Chondrocyte (in vitro differentiated cells): Measurements from ENCODE around the gene PGM2. TPM values are rescaled to one million over a fixed set of nuclear protein-coding genes. Genes with fewer than 3 reads are reported as not detected.
A peak's percentile ranks its signal among the peaks of the same experiment; 100 is the strongest.
"Not testable (repeated sequence)": the region's sequence is repeated elsewhere in the genome, so short reads cannot be mapped to it uniquely, and the experiment has no call there.

ENCODE experiments used
- DNase-seq: peaks from one replicate; pipeline ENCODE4 v3.0.0; 2021; ENCODE audit warnings: mixed read lengths, low spot score
- H3K27ac Mint-ChIP-seq: one replicate; pipeline ENCODE4 v1.8.0; 2021; ENCODE audit warnings: mild to moderate bottlenecking, moderate library complexity, mixed read lengths; ENCODE audit not compliant: unreplicated experiment
- H3K27me3 Mint-ChIP-seq: 2 replicates; pipeline ENCODE4 v1.8.0; 2021; ENCODE audit warnings: low read depth, mixed read lengths
- H3K36me3 Mint-ChIP-seq: 2 replicates; pipeline ENCODE4 v1.8.0; 2021; ENCODE audit warnings: low read depth, mixed read lengths
- H3K4me1 Mint-ChIP-seq: 2 replicates; pipeline ENCODE4 v1.8.0; 2021; ENCODE audit warnings: low read depth, mild to moderate bottlenecking, mixed read lengths
- H3K4me3 Mint-ChIP-seq: one replicate; pipeline ENCODE4 v1.8.0; 2021; ENCODE audit warnings: mild to moderate bottlenecking, moderate library complexity, mixed read lengths; ENCODE audit not compliant: unreplicated experiment
- H3K9me3 Mint-ChIP-seq: 2 replicates; pipeline ENCODE4 v1.8.0; 2021; ENCODE audit warnings: low read depth, mixed read lengths
- CTCF ChIP-seq: fragments of 200-600 bp; sonication (generic); IDR thresholded peaks from 2 replicates; pipeline ENCODE4 v1.5.0; 2021; ENCODE audit warnings: antibody characterized with exemption, mild to moderate bottlenecking, moderate library complexity
- long read RNA-seq: library from polyadenylated mRNA; stranded (forward); transcript quantifications from one replicate; pipeline ENCODE4 v2.0.0, GENCODE V29; 2021
- total RNA-seq: library from RNA; stranded (reverse); gene quantifications from 3 replicates; pipeline ENCODE4 v1.2.1, GENCODE V29; 2021

The PGM2 gene
- total RNA-seq = 26.1 to 28.9 TPM (median 26.4 TPM) in 3 replicates
- long read RNA-seq, transcript PGM2-201 (14 exons, 3,264 nt) = major isoform, 66 of 73 reads
- long read RNA-seq, partial matches to known transcripts = 0 of 73 reads
- long read RNA-seq, other reads (novel, unspliced or antisense) = 7 of 73 reads

DNA sequence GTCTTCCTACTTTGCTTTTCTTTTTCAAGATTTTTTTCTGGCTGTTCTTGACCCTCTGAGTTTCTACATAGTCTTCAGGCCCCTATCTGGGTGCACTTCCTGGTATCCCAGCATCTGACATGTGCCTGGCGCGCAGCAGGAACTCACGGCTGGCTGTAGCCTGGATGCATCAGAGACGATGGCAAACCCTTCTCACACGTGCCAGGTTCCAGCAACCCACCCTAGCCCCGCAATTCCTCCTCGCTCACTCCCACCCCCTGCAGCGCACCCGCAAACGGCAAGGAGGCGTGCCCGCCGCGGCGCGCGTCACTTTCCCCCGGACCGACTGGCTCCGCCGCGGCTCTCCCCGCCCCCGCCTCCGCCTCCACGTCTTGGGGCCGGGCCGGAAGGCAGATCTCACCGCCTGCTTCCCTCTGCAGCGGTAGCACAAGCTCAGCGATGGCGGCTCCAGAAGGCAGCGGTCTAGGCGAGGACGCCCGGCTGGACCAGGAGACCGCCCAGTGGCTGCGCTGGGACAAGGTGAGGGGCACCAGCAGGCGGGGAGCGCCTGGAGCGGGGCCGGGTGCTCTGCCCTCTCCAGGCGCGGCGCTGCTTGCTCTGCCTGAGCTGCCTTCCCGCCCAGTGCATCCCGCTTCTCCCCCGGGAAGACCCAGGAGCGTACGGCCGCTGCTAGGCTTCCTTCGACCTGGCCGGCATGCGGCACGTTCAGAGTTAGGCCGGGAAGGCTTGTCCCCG lies at the start of gene PGM2:
TSS of gene PGM2 (plus strand) at position 392 of the 735 bp plus-strand sequence. CDS start at position 439, 47 bp downstream.
- Mint-ChIP-seq H3K36me3 (peaks cover 8% of the 10 kb centered on the region), H3K27ac (peak within 1 kb of the TSS; percentile 90), H3K4me1 (peaks cover 29% of the 10 kb centered on the region), H3K27me3 (no peaks in the 10 kb centered on the region), H3K9me3 (no peaks in the 10 kb centered on the region), H3K4me3 (peak within 1 kb of the TSS; percentile 87)
- TF ChIP-seq CTCF = peak; percentile 60
- DNase-seq = peak; percentile 94

DNA sequence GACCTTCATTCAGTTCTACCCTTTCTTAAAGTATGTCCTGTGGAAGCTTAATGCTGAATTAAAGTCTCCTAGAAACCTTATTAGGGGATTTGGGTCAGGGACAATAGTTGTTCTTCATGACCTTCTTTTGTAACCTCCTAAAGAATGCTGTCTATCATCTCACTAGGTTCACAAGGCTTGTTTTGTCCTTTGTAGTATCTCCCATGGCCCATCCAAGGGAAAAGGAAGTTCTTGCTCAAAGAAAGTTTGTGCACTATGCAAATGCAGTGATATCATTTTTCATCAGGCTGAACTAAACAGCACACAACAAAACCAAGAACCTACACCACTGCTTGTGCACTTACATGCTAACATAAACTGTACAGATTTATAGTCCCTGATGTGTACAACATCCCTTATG lies 46.6 kb upstream of the PGM2 start:
- no peak for TF ChIP-seq CTCF
- H3K27me3 Mint-ChIP-seq = no peaks in the 10 kb centered on the region
- no peak overlapping the region for H3K27ac Mint-ChIP-seq
- H3K4me1 Mint-ChIP-seq = no peaks in the 10 kb centered on the region
- H3K36me3 Mint-ChIP-seq = no peaks in the 10 kb centered on the region
- H3K4me3 Mint-ChIP-seq = no peak overlapping the region
- H3K9me3 Mint-ChIP-seq = no peaks in the 10 kb centered on the region
- no peak for DNase-seq

GRCh38 chr4:37780444-37781130 lies 45.9 kb upstream of the PGM2 start:
- Mint-ChIP-seq H3K4me3 (no peak overlapping the region), H3K27me3 (no peaks in the 10 kb centered on the region), H3K36me3 (no peaks in the 10 kb centered on the region), H3K27ac (no peak overlapping the region), H3K9me3 (no peaks in the 10 kb centered on the region), H3K4me1 (no peaks in the 10 kb centered on the region)
- peak; percentile 52 for TF ChIP-seq CTCF
- DNase-seq = no peak

- Mint-ChIP-seq H3K9me3 (no peaks in the 10 kb centered on the region), H3K4me1 (no peaks in the 10 kb centered on the region), H3K36me3 (no peaks in the 10 kb centered on the region), H3K27me3 (no peaks in the 10 kb centered on the region), H3K4me3 (no peak overlapping the region), H3K27ac (no peak overlapping the region)
- TF ChIP-seq CTCF = no peak
- no peak for DNase-seq
These were observed 45.4 kb upstream of the PGM2 start for GRCh38 chr4:37781131-37781455.

GRCh38 chr4:37786267-37786666 lies 40.2 kb upstream of the PGM2 start:
- not testable (repeated sequence) for DNase-seq, H3K9me3 Mint-ChIP-seq, H3K4me1 Mint-ChIP-seq, H3K27ac Mint-ChIP-seq, H3K27me3 Mint-ChIP-seq, H3K36me3 Mint-ChIP-seq, H3K4me3 Mint-ChIP-seq

- H3K9me3 Mint-ChIP-seq, H3K27me3 Mint-ChIP-seq, DNase-seq, H3K36me3 Mint-ChIP-seq, H3K4me1 Mint-ChIP-seq, H3K4me3 Mint-ChIP-seq, H3K27ac Mint-ChIP-seq: not testable (repeated sequence)
These were observed 38.5 kb upstream of the PGM2 start for GRCh38 chr4:37787883-37788460.
